Calu3 (cell line): ENCODE measurements around the gene ANGPTL4. TPM values are rescaled to one million over a fixed set of nuclear protein-coding genes. Genes with fewer than 3 reads are reported as not detected.

Source experiments
- BruUV-seq: library from RNA; stranded (reverse); fragments of 400-500 nt; replicated peaks from 2 replicates; lab custom pipeline; 2021; lab: Mats Ljungman, UMichigan
- CTCF ChIA-PET: fragments of 300-600 bp; sonication (Branson Sonifier 250); formaldehyde crosslinking; loops from one replicate; lab custom pipeline; 2022; ENCODE audit warnings: antibody characterized with exemption; lab: Charles Lee
- DNase-seq: peaks from one replicate; pipeline ENCODE4 v3.0.0; 2022
- H3K27ac Mint-ChIP-seq: one replicate; pipeline ENCODE4 v1.8.0; 2022; ENCODE audit warnings: mixed read lengths; ENCODE audit not compliant: unreplicated experiment
- H3K27me3 Mint-ChIP-seq: one replicate; pipeline ENCODE4 v1.8.0; 2022; ENCODE audit warnings: mixed read lengths; ENCODE audit not compliant: unreplicated experiment
- H3K36me3 Mint-ChIP-seq: one replicate; pipeline ENCODE4 v1.8.0; 2022; ENCODE audit warnings: mild to moderate bottlenecking, moderate library complexity, mixed read lengths; ENCODE audit not compliant: insufficient read depth, unreplicated experiment
- H3K4me1 Mint-ChIP-seq: one replicate; pipeline ENCODE4 v1.8.0; 2022; ENCODE audit warnings: mild to moderate bottlenecking, low read depth, mixed read lengths; ENCODE audit not compliant: unreplicated experiment
- H3K4me3 Mint-ChIP-seq: one replicate; pipeline ENCODE4 v1.8.0; 2022; ENCODE audit warnings: mild to moderate bottlenecking, low read depth, moderate library complexity, mixed read lengths; ENCODE audit not compliant: unreplicated experiment
- H3K9me3 Mint-ChIP-seq: one replicate; pipeline ENCODE4 v1.8.0; 2022; ENCODE audit warnings: low read depth, mixed read lengths; ENCODE audit not compliant: unreplicated experiment
- CTCF ChIP-seq: fragments of 200-600 bp; IDR thresholded peaks from one replicate; pipeline ENCODE4 v1.8.0; 2022; ENCODE audit warnings: antibody characterized with exemption; ENCODE audit not compliant: unreplicated experiment
- intact Hi-C: fragments of 100-400 bp; cut with micrococcal nuclease; formaldehyde crosslinking; loops from one replicate; pipeline ENCODE4 v1.10.0; 2022; ENCODE audit not compliant: unreplicated experiment
- total RNA-seq: library from RNA; stranded (reverse); gene quantifications from 2 replicates; pipeline ENCODE4 v1.2.3, GENCODE V29; 2022

The ANGPTL4 gene
- total RNA-seq, 1 experiment from 2014 or later = 0.97 TPM

DNA sequence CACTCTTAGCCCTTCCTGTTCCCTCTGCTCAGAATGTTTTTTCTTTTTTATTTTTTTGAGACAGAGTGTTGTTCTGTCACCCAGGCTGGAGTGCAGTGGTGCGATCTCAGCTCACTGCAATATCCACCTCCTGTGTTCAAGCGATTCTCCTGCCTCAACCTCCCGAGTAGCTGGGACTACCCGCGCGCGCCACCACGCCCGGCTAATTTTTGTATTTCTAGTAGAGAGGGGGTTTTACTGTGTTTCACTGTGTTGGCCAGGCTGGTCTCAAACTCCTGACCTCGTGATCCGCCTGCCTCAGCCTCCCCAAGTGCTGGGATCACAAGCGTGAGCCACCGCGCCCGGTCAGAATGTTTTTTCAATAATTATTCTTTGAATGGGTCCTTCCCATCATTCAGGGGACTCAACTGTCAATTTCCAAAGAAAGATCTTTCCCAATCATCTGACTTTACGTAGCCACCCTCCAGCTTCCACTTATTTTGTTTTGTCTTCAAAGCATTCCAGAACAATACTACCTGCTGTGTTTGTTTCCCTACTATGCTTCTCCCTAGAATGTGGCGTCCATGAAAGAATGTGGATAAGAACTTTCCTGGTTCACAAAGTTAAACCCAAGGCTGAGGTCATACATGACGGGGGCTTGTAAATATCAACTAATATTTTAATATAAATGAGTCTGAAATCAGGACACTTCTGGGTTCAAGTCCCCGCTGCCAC, 44.0 kb upstream of the ANGPTL4 start:
- no TSS peak for BruUV-seq
- no peak for DNase-seq
- Mint-ChIP-seq H3K36me3 (peaks cover 28% of the 10 kb centered on the region), H3K4me1 (peaks cover 13% of the 10 kb centered on the region), H3K9me3 (no peaks in the 10 kb centered on the region), H3K27ac (peak overlapping the region; percentile 98), H3K4me3 (peak overlapping the region; percentile 97), H3K27me3 (no peaks in the 10 kb centered on the region)
- CTCF ChIA-PET = interaction anchor here (0.5 kb wide), 1 partner anchor 261 kb away, joined by 5 read pairs; no protein-coding TSS in a partner anchor
- intact Hi-C loops = loop anchor here (10.0 kb wide), 1 partner anchor 55 kb away; no protein-coding TSS in a partner anchor
- TF ChIP-seq CTCF = no peak

DNA sequence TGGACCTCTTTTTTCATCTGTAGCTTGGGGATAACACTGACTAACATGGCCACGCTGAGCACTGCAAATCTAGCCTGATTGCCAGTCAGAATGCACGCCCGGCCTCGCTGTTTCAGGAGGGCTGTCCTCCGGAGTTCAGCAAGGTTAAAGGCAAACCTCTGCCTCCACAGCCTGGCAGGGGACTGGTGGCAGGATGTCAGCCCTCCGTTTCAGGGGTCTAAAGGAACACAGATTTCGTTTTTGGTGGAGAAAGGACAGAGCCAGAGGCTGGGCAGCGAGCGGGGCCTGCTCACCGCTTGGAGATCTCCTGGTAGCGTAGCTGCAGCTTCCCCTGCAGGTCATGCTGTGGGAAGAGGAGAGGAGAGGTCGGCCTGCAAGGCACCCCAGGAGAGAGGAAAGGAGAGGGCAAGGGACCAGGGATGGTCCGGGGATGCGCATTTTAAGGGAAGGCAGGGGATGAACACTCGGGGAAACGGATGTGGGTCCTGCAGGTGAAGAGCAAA, 43.3 kb upstream of the ANGPTL4 start:
- DNase-seq = no peak
- BruUV-seq = TSS peak; percentile 78
- peak overlapping the region; percentile 98 for H3K27ac Mint-ChIP-seq
- TF ChIP-seq CTCF = no peak
- H3K9me3 Mint-ChIP-seq = no peaks in the 10 kb centered on the region
- peaks cover 28% of the 10 kb centered on the region for H3K36me3 Mint-ChIP-seq
- H3K27me3 Mint-ChIP-seq = no peaks in the 10 kb centered on the region
- H3K4me1 Mint-ChIP-seq = peaks cover 13% of the 10 kb centered on the region
- intact Hi-C loops = no loop called here
- CTCF ChIA-PET = interaction anchor here (0.5 to 0.6 kb wide), 2 partner anchors 138 to 260 kb away, joined by 3 to 5 read pairs; no protein-coding TSS in a partner anchor
- peak overlapping the region; percentile 97 for H3K4me3 Mint-ChIP-seq

GRCh38 chr19:8321067-8321985, 42.6 kb upstream of the ANGPTL4 start, which contains the start of the genes NDUFA7 and RPS28:
TSS of gene NDUFA7 (minus strand) at chr19:8321375. CDS start at chr19:8321358, 17 bp downstream.
TSS of gene RPS28 (plus strand) at chr19:8321496. CDS start at chr19:8321531, 35 bp downstream.
- BruUV-seq = TSS peak; percentile 95
- CTCF ChIA-PET = interaction anchor here (0.6 kb wide), 1 partner anchor 137 kb away, joined by 3 read pairs; no protein-coding TSS in a partner anchor
- DNase-seq = peak; percentile 91
- Mint-ChIP-seq H3K9me3 (no peaks in the 10 kb centered on the region), H3K4me1 (peaks cover 13% of the 10 kb centered on the region), H3K36me3 (peaks cover 28% of the 10 kb centered on the region), H3K27ac (peak within 1 kb of the TSS; percentile 98), H3K27me3 (peaks cover under 1% of the 10 kb centered on the region), H3K4me3 (peak within 1 kb of the TSS; percentile 97)
- intact Hi-C loops = no loop called here
- TF ChIP-seq CTCF = no peak

GRCh38 chr19:8321986-8322637, 41.8 kb upstream of the ANGPTL4 start:
- Mint-ChIP-seq H3K27me3 (peaks cover 8% of the 10 kb centered on the region), H3K9me3 (no peaks in the 10 kb centered on the region), H3K4me3 (peak overlapping the region; percentile 97), H3K4me1 (peaks cover 13% of the 10 kb centered on the region), H3K36me3 (peaks cover 28% of the 10 kb centered on the region), H3K27ac (peak overlapping the region; percentile 98)
- intact Hi-C loops = no loop called here
- no peak for TF ChIP-seq CTCF
- no TSS peak for BruUV-seq
- CTCF ChIA-PET = no interaction called here
- no peak for DNase-seq
